Type B pancreatic cell (in vitro differentiated cells): Measurements from ENCODE around the gene PCAT6. TPM values are rescaled to one million over a fixed set of nuclear protein-coding genes. Genes with fewer than 3 reads are reported as not detected.
A peak's percentile ranks its signal among the peaks of the same experiment; 100 is the strongest.
"Not testable (repeated sequence)": the region's sequence is repeated elsewhere in the genome, so short reads cannot be mapped to it uniquely, and the experiment has no call there.

Experiments
- DNase-seq: peaks from one replicate; pipeline ENCODE4 v3.0.0; 2021; ENCODE audit warnings: mixed read lengths; ENCODE audit not compliant: unreplicated experiment; ENCODE audit errors: extremely low spot score
- H3K27ac Mint-ChIP-seq: 2 replicates; pipeline ENCODE4 v1.8.0; 2021; ENCODE audit warnings: mild to moderate bottlenecking, mixed read lengths
- H3K27me3 Mint-ChIP-seq: 2 replicates; pipeline ENCODE4 v1.8.0; 2021; ENCODE audit warnings: mixed read lengths
- H3K36me3 Mint-ChIP-seq: 2 replicates; pipeline ENCODE4 v1.8.0; 2021; ENCODE audit warnings: mixed read lengths
- H3K4me1 Mint-ChIP-seq: one replicate; pipeline ENCODE4 v1.8.0; 2021; ENCODE audit warnings: mixed read lengths; ENCODE audit not compliant: unreplicated experiment
- H3K4me3 Mint-ChIP-seq: 2 replicates; pipeline ENCODE4 v1.8.0; 2021; ENCODE audit warnings: mild to moderate bottlenecking, mixed read lengths
- H3K9me3 Mint-ChIP-seq: 2 replicates; pipeline ENCODE4 v1.8.0; 2021; ENCODE audit warnings: mixed read lengths
- total RNA-seq: library from RNA; stranded (reverse); gene quantifications from 2 replicates; pipeline ENCODE4 v1.2.1, GENCODE V29; 2021; ENCODE audit warnings: low replicate concordance
- TF ChIP-seq, protein P1 (sequence below): fragments of 200-600 bp; sonication (generic); conservative IDR thresholded peaks from 2 replicates; pipeline ENCODE4 v1.5.0; 2021; ENCODE audit warnings: antibody characterized with exemption, mild to moderate bottlenecking

Gene PCAT6
- total RNA-seq, 1 donor from 2014 or later, result 7.9 TPM

DNA sequence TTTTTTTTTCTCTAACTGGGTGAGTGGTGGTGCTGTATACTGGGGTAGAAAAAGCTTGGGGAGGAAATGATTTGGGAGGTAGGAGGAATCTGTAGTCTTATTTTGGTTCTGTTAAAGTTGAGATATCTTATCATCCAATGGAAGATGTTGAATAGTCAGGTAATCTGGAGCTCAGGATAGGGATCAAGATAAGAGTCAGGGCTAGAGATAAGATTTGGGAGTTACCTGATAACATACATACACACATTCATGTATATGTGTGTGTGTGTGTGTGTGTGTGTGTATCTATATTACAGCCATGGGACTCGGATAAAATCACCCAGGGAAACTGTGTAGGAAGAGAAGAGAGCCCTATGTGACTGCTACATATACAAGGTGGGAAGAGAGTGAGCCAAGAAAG is 8.1 kb downstream of the PCAT6 start:
- no peaks in the 10 kb centered on the region for H3K27me3 Mint-ChIP-seq
- no peak for DNase-seq
- H3K27ac Mint-ChIP-seq, result no peak overlapping the region
- no peaks in the 10 kb centered on the region for H3K36me3 Mint-ChIP-seq
- no peak overlapping the region for H3K4me3 Mint-ChIP-seq
- TF ChIP-seq, protein P1, sequence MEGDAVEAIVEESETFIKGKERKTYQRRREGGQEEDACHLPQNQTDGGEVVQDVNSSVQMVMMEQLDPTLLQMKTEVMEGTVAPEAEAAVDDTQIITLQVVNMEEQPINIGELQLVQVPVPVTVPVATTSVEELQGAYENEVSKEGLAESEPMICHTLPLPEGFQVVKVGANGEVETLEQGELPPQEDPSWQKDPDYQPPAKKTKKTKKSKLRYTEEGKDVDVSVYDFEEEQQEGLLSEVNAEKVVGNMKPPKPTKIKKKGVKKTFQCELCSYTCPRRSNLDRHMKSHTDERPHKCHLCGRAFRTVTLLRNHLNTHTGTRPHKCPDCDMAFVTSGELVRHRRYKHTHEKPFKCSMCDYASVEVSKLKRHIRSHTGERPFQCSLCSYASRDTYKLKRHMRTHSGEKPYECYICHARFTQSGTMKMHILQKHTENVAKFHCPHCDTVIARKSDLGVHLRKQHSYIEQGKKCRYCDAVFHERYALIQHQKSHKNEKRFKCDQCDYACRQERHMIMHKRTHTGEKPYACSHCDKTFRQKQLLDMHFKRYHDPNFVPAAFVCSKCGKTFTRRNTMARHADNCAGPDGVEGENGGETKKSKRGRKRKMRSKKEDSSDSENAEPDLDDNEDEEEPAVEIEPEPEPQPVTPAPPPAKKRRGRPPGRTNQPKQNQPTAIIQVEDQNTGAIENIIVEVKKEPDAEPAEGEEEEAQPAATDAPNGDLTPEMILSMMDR, result no peak
- H3K4me1 Mint-ChIP-seq, result peaks cover 13% of the 10 kb centered on the region
- no peaks in the 10 kb centered on the region for H3K9me3 Mint-ChIP-seq

DNA sequence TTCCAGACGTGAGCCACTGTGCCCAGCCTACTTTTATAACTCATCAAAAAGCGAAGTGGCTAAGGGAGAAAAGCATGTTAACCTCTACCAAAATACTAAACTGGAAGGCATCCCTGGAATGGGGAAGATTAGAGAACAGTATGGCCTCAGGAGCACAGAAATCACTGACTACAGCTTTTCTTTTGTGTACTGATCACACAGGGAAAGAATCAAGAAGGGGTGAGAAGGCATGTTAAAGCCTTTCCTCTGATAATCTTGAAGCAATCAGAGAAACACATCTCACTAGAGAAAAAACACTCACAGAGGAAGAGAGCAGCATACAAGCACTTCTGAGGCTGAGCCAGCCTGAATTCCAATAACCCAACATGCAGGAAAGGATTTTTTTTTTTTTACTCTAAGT is 10.7 kb downstream of the PCAT6 start:
- H3K4me1 Mint-ChIP-seq, result peaks cover 13% of the 10 kb centered on the region
- TF ChIP-seq, protein P1, result no peak
- H3K36me3 Mint-ChIP-seq, result no peaks in the 10 kb centered on the region
- peak overlapping the region; percentile 96 for H3K27ac Mint-ChIP-seq
- H3K27me3 Mint-ChIP-seq, result no peaks in the 10 kb centered on the region
- DNase-seq, result no peak
- H3K4me3 Mint-ChIP-seq, result peak overlapping the region; percentile 66
- H3K9me3 Mint-ChIP-seq, result no peaks in the 10 kb centered on the region

DNA sequence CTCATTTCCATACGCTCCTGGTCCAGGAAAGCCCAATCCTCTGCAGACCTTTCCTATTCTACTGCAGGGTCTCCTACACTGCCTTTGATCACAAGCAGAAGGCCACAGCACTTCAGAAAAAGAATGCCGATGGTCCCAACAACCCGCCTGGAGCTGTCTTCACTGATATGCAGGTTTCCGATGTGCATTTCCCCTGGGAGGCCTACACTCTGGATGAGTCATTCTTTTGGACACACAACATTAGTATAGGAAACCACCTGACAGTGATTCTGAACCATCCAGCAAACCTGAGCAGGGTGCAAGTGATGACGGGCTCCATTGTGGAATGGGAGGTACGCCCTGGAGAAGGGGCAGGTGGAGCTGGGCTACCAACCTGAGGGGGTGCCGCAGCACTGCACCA is 15.0 kb downstream of the PCAT6 start:
- H3K27ac Mint-ChIP-seq, result no peak overlapping the region
- no peak for DNase-seq
- TF ChIP-seq, protein P1, result no peak
- no peaks in the 10 kb centered on the region for H3K36me3 Mint-ChIP-seq
- H3K27me3 Mint-ChIP-seq, result no peaks in the 10 kb centered on the region
- H3K4me1 Mint-ChIP-seq, result peaks cover 8% of the 10 kb centered on the region
- no peaks in the 10 kb centered on the region for H3K9me3 Mint-ChIP-seq
- H3K4me3 Mint-ChIP-seq, result no peak overlapping the region

DNA sequence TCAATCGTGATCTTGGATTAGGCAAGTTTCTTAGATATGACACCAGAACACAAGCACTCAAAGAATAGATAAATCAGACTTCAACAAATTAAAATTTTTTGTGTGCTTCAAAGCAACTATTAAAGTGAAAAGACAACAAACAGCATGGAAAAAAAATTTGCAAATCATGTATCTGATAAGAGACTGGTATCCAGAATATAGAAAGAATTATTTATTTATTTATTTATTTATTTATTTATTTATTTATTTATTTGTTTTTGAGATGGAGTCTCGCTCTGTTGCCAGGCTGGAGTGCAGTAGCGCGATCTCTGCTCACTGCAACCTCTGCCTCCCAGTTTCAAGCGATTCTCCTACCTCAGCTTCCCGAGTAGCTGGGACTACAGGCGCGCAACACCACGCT is 18.5 kb downstream of the PCAT6 start:
- not testable (repeated sequence) for H3K9me3 Mint-ChIP-seq, H3K4me1 Mint-ChIP-seq, H3K4me3 Mint-ChIP-seq, DNase-seq, H3K27me3 Mint-ChIP-seq, H3K36me3 Mint-ChIP-seq, H3K27ac Mint-ChIP-seq

DNA sequence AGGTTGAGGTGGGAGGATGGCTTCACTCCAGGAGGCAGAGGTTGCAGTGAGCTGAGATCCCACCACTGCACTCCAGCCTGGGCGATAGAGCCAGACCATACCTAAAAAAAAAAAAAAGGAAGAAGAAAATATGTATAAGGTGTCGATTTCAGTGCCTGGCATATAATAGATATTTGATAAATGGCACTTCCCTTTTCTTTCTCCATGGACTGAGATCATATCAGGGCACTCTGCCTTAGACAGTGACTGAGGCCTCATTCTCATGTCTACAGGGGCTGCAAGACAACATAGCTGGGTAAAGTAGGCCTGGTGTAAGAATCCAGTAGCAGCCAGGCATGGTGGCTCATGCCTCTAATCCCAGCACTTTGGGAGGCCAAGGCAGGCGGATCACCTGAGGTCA is 21.2 kb downstream of the PCAT6 start:
- TF ChIP-seq, protein P1, result no peak
- Mint-ChIP-seq H3K27ac (no peak overlapping the region), H3K9me3 (no peaks in the 10 kb centered on the region), H3K27me3 (no peaks in the 10 kb centered on the region), H3K4me1 (peaks cover 9% of the 10 kb centered on the region), H3K4me3 (no peak overlapping the region), H3K36me3 (no peaks in the 10 kb centered on the region)
- no peak for DNase-seq

DNA sequence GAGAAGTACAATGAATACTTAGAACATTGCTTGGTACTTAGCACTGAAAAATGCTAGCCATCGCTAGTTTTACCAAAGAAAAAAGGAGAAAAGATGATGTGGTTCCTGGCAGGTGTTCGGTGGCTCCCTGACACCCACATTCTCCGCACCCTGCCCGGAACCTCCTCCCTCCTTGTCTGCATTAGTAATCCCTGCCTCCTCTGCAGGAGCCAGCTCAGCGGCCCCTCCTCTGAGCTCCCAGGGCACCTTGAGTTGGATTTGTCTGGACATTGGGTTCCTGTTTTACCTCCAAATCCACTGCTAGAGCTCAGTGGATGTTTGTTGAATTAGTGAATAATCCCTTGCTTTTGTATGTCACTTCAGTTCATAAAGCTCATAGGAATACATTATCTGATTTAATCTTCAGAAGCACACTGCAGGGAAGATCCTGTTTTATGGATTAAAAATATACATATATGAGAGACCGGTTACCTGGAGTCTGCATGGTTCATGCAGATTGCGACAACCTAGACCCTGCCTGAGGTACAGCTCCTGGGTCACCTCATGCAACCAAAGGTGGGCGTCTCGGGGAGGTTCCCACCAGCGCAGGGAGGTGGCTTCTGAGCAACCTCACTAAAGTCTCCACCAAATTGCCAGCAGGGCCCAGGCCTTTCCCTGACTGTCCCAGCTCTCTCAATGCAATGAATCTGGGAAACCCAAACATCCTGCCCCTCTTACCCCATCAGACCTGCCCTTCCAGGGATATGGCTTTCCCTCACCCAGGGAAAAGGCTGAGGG is 24.2 kb downstream of the PCAT6 start:
- Mint-ChIP-seq H3K36me3 (no peaks in the 10 kb centered on the region), H3K27me3 (no peaks in the 10 kb centered on the region), H3K27ac (no peak overlapping the region), H3K4me1 (peaks cover 13% of the 10 kb centered on the region), H3K9me3 (no peaks in the 10 kb centered on the region), H3K4me3 (no peak overlapping the region)
- TF ChIP-seq, protein P1, result no peak
- DNase-seq, result no peak
